GM23338 (cell line): Measurements from ENCODE around the gene PXYLP1. TPM values are rescaled to one million over a fixed set of nuclear protein-coding genes. Genes with fewer than 3 reads are reported as not detected.
A peak's percentile ranks its signal among the peaks of the same experiment; 100 is the strongest.

ENCODE experiments used
- ATAC-seq: fragments of 200-7000 bp; cut with Tn5 transposase; 3 replicates; pipeline ENCODE4 v1.9.1; 2020
- DNase-seq: peaks from one replicate; pipeline ENCODE4 v3.0.0-alpha.2; 2015; ENCODE audit warnings: low spot score
- H2AFZ ChIP-seq: fragments of 200-600 bp; sonication (generic); 2 replicates; pipeline ENCODE4 v1.8.0; 2016; ENCODE audit warnings: antibody characterized with exemption, mild to moderate bottlenecking, moderate library complexity
- H3F3A ChIP-seq: fragments of 200-600 bp; sonication (generic); replicated peaks from 2 replicates; pipeline ENCODE4 v1.8.0; 2017; ENCODE audit warnings: antibody characterized with exemption, mixed run types, low read depth
- H3K27ac ChIP-seq: fragments of 200-600 bp; sonication (generic); 2 replicates; pipeline ENCODE4 v1.6.1; 2016; ENCODE audit warnings: low read depth
- H3K27me3 ChIP-seq: fragments of 200-600 bp; sonication (generic); 2 replicates; pipeline ENCODE4 v1.8.0; 2016; ENCODE audit warnings: mild to moderate bottlenecking, mixed run types, moderate library complexity; ENCODE audit not compliant: insufficient read depth
- H3K36me3 ChIP-seq: fragments of 200-600 bp; sonication (generic); 2 replicates; pipeline ENCODE4 v1.8.0; 2016; ENCODE audit warnings: mild to moderate bottlenecking; ENCODE audit not compliant: insufficient read depth
- H3K4me1 ChIP-seq: fragments of 200-600 bp; sonication (generic); 2 replicates; pipeline ENCODE4 v1.8.0; 2016; ENCODE audit warnings: mild to moderate bottlenecking, moderate library complexity; ENCODE audit not compliant: insufficient read depth
- H3K4me2 ChIP-seq: fragments of 200-600 bp; sonication (generic); 2 replicates; pipeline ENCODE4 v1.7.1; 2017; ENCODE audit warnings: mixed run types
- H3K4me3 ChIP-seq: fragments of 200-600 bp; sonication (generic); 2 replicates; pipeline ENCODE4 v1.6.1; 2016; ENCODE audit warnings: mixed run types
- H3K79me2 ChIP-seq: fragments of 200-600 bp; sonication (generic); replicated peaks from 2 replicates; pipeline ENCODE4 v1.8.0; 2017; ENCODE audit warnings: mild to moderate bottlenecking; ENCODE audit not compliant: insufficient read depth
- H3K9me2 ChIP-seq: fragments of 200-600 bp; sonication (generic); 2 replicates; pipeline ENCODE4 v1.8.0; 2017; ENCODE audit not compliant: insufficient read depth
- H4K20me1 ChIP-seq: fragments of 200-600 bp; sonication (generic); replicated peaks from 2 replicates; pipeline ENCODE4 v1.8.0; 2017; ENCODE audit warnings: mild to moderate bottlenecking; ENCODE audit not compliant: insufficient read depth
- H3K27ac Mint-ChIP-seq: 2 replicates; pipeline ENCODE4 v1.8.0; 2020; ENCODE audit warnings: inconsistent platforms, mild to moderate bottlenecking, moderate library complexity, mixed read lengths
- H3K27me3 Mint-ChIP-seq: 3 replicates; pipeline ENCODE4 v1.8.0; 2022; ENCODE audit warnings: low read depth, mild to moderate bottlenecking, moderate library complexity, mixed read lengths, inconsistent platforms; ENCODE audit not compliant: insufficient read depth, poor library complexity
- H3K36me3 Mint-ChIP-seq: 3 replicates; pipeline ENCODE4 v1.8.0; 2021; ENCODE audit warnings: low read depth, mild to moderate bottlenecking, inconsistent platforms, moderate library complexity, mixed read lengths
- H3K4me1 Mint-ChIP-seq: 3 replicates; pipeline ENCODE4 v1.8.0; 2020; ENCODE audit warnings: mild to moderate bottlenecking, inconsistent platforms, mixed read lengths
- H3K4me3 Mint-ChIP-seq: 3 replicates; pipeline ENCODE4 v1.8.0; 2021; ENCODE audit warnings: moderate library complexity, mild to moderate bottlenecking, inconsistent platforms, mixed read lengths
- H3K9me3 Mint-ChIP-seq: 3 replicates; pipeline ENCODE4 v1.8.0; 2020; ENCODE audit warnings: moderate library complexity, mild to moderate bottlenecking, inconsistent platforms, mixed read lengths
- CREB1 ChIP-seq: fragments of 250-450 bp; sonication (Bioruptor Pico); IDR thresholded peaks from 2 replicates; pipeline ENCODE4 v1.5.0; 2020; ENCODE audit warnings: low read depth, mild to moderate bottlenecking, moderate library complexity
- CTCF ChIP-seq, 2 experiments: fragments of 200-600 bp in 1 of 2; sonication (generic) in 1 of 2; conservative IDR thresholded peaks; 2 replicates each; pipeline versions ENCODE4 v1.5.1 to v1.6.1; 2016 to 2017; ENCODE audit warnings: antibody characterized with exemption in 2 of 2, low read depth in 2 of 2, mild to moderate bottlenecking in 2 of 2, moderate library complexity in 1 of 2
- ETS1 ChIP-seq: IDR thresholded peaks from 2 replicates; pipeline ENCODE4 v1.6.1; 2016; ENCODE audit warnings: antibody characterized with exemption
- EZH2 ChIP-seq: fragments of 200-600 bp; sonication (generic); IDR thresholded peaks from one replicate; pipeline ENCODE4 v1.8.0; 2017; ENCODE audit warnings: antibody characterized with exemption, mild to moderate bottlenecking, low read depth; ENCODE audit not compliant: unreplicated experiment
- EZH2phosphoT487 ChIP-seq: fragments of 200-600 bp; sonication (generic); IDR thresholded peaks from one replicate; pipeline ENCODE4 v1.8.1; 2018; ENCODE audit warnings: antibody characterized with exemption; ENCODE audit not compliant: unreplicated experiment
- JUNB ChIP-seq: IDR thresholded peaks from one replicate; pipeline ENCODE4 v1.6.1; 2016; ENCODE audit warnings: antibody characterized with exemption; ENCODE audit not compliant: unreplicated experiment
- NANOG ChIP-seq: IDR thresholded peaks from 2 replicates; pipeline ENCODE4 v1.6.1; 2016; ENCODE audit warnings: antibody characterized with exemption, borderline replicate concordance
- POLR2AphosphoS5 ChIP-seq: IDR thresholded peaks from 2 replicates; pipeline ENCODE4 v1.6.1; 2016; ENCODE audit warnings: antibody characterized with exemption, low read depth
- REST ChIP-seq: IDR thresholded peaks from one replicate; pipeline ENCODE4 v1.6.1; 2018; ENCODE audit warnings: antibody characterized with exemption; ENCODE audit not compliant: unreplicated experiment
- STAT1 ChIP-seq: IDR thresholded peaks from one replicate; pipeline ENCODE4 v1.6.1; 2016; ENCODE audit warnings: antibody characterized with exemption; ENCODE audit not compliant: unreplicated experiment
- ZNF114 ChIP-seq: fragments of 250-450 bp; sonication (Bioruptor Pico); IDR thresholded peaks from 2 replicates; pipeline ENCODE4 v1.5.0; 2020; ENCODE audit warnings: mild to moderate bottlenecking, moderate library complexity
- ZNF331 ChIP-seq: fragments of 250-450 bp; sonication (Bioruptor Pico); IDR thresholded peaks from 2 replicates; pipeline ENCODE4 v1.5.0; 2020; ENCODE audit warnings: low read depth, mild to moderate bottlenecking, moderate library complexity
- ZNF462 ChIP-seq: fragments of 250-450 bp; sonication (Bioruptor Pico); IDR thresholded peaks from 2 replicates; pipeline ENCODE4 v1.5.0; 2020; ENCODE audit warnings: mild to moderate bottlenecking, moderate library complexity
- polyA plus RNA-seq: library from polyadenylated mRNA; unstranded; fragments of >200 nt; fragmentation: Nextera tagmentation; extraction: Ambion mirVana; gene quantifications from 2 replicates; pipeline ENCODE4 v1.2.1, GENCODE V29; 2016
- total RNA-seq: library from RNA; depleted of rRNA; stranded (reverse); fragments of >200 nt; shearing (Covaris generic); gene quantifications from 2 replicates; pipeline ENCODE4 v1.2.3, GENCODE V29; 2014

Gene PXYLP1
- total and polyA plus RNA-seq, 2 experiments from 2014 or later, result 8.9 to 20.1 TPM

GRCh38 chr3:141228395-141228794 is 3.2 kb upstream of the PXYLP1 start:
- H3F3A ChIP-seq, result peaks cover 10% of the 10 kb centered on the region; the same call in 1 of the 2 replicates

More at GRCh38 chr3:141228395-141228794, 3.2 kb upstream of the PXYLP1 start:
- Histone ChIP-seq H3K4me1 (peaks cover 34% of the 10 kb centered on the region), H3K79me2 (peaks cover under 1% of the 10 kb centered on the region; the same call in 1 of the 2 replicates), H3K27me3 (peaks cover 32% of the 10 kb centered on the region), H2AFZ (no peak overlapping the region), H4K20me1 (peaks cover 5% of the 10 kb centered on the region), H3K4me2 (peak overlapping the region; percentile 32; the same call in 1 of the 2 replicates), H3K4me3 (no peak overlapping the region), H3K36me3 (peaks cover 6% of the 10 kb centered on the region; the same call in 1 of the 2 replicates), H3K27ac (no peak overlapping the region), H3K9me2 (0 out of 2 replicates have a peak, but pooled peaks cover 3% of the 10 kb centered on the region)
- H3K4me1 Mint-ChIP-seq, result peaks cover 41% of the 10 kb centered on the region
- H3K27me3 Mint-ChIP-seq, result peaks cover 32% of the 10 kb centered on the region
- peaks cover 5% of the 10 kb centered on the region; the same call in 1 of the 3 replicates for H3K36me3 Mint-ChIP-seq
- ATAC-seq, result no peak
- no peak overlapping the region for H3K27ac Mint-ChIP-seq
- no peak for TF ChIP-seq ZNF331 (CRISPR knock-in tag)
- TF ChIP-seq ZNF462 (CRISPR knock-in tag), result no peak
- no peak for TF ChIP-seq ETS1
- no peak for TF ChIP-seq JUNB
- no peak for TF ChIP-seq NANOG
- TF ChIP-seq STAT1, result no peak
- TF ChIP-seq POLR2AphosphoS5, result no peak
- no peak for TF ChIP-seq EZH2
- TF ChIP-seq ZNF114 (CRISPR knock-in tag), result no peak
- no peak for TF ChIP-seq CREB1 (CRISPR knock-in tag)
- TF ChIP-seq CTCF (conservative IDR thresholded peaks at IDR 0.05; ENCODE audit: low read depth in 2 of 2), result no peak; a peak in 1 of 4 replicates
- no peak for TF ChIP-seq REST
- TF ChIP-seq EZH2phosphoT487, result no peak
- no peak overlapping the region for H3K4me3 Mint-ChIP-seq
- no peak for DNase-seq
- peaks cover 5% of the 10 kb centered on the region for H3K9me3 Mint-ChIP-seq
